ENCODE results near the gene AGMO.
"Not testable (repeated sequence)": the region's sequence is repeated elsewhere in the genome, so short reads cannot be mapped to it uniquely, and the experiment has no call there.

The AGMO gene

GRCh38 chr7:15306296-15306695 is 255.5 kb downstream of the AGMO start:
- DNase-seq, result no peak

- DNase-seq, result no peak
Observed at GRCh38 chr7:15305002-15305600, 256.7 kb downstream of the AGMO start.

- no peak for DNase-seq
Observed at GRCh38 chr7:15303357-15303756, 258.5 kb downstream of the AGMO start.

GRCh38 chr7:15300986-15301385 is 260.8 kb downstream of the AGMO start:
- DNase-seq, result not testable (repeated sequence)

GRCh38 chr7:15292138-15292537 is 269.7 kb downstream of the AGMO start:
- no peak for DNase-seq

- DNase-seq, result no peak
Observed at GRCh38 chr7:15291699-15292098, 270.1 kb downstream of the AGMO start.

GRCh38 chr7:15288741-15289140 is 273.1 kb downstream of the AGMO start:
- DNase-seq, result no peak

GRCh38 chr7:15284396-15284795 is 277.4 kb downstream of the AGMO start:
- DNase-seq, result no peak

GRCh38 chr7:15280078-15280733 is 281.6 kb downstream of the AGMO start:
- DNase-seq, result no peak

GRCh38 chr7:15279640-15280039 is 282.2 kb downstream of the AGMO start:
- DNase-seq, result no peak

GRCh38 chr7:15257689-15258088 is 304.1 kb downstream of the AGMO start:
- DNase-seq, result no peak

- DNase-seq, result no peak
Observed at GRCh38 chr7:15252181-15252580, 309.6 kb downstream of the AGMO start.

GRCh38 chr7:15248514-15248913 is 313.3 kb downstream of the AGMO start:
- no peak for DNase-seq

- DNase-seq, result no peak
Observed at GRCh38 chr7:15245831-15246230, 316.0 kb downstream of the AGMO start.

GRCh38 chr7:15239801-15240200 is 322.0 kb downstream of the AGMO start:
- no peak for DNase-seq

GRCh38 chr7:15236952-15237351 is 324.9 kb downstream of the AGMO start:
- DNase-seq, result no peak

- no peak for DNase-seq
Observed at GRCh38 chr7:15234431-15234830, 327.4 kb downstream of the AGMO start.

- no peak for DNase-seq
Observed at GRCh38 chr7:15228831-15229230, 333.0 kb downstream of the AGMO start.

GRCh38 chr7:15225981-15226380 is 335.8 kb downstream of the AGMO start:
- no peak for DNase-seq

GRCh38 chr7:15219758-15220157 is 342.1 kb downstream of the AGMO start:
- no peak for DNase-seq

GRCh38 chr7:15218261-15218660 is 343.6 kb downstream of the AGMO start:
- DNase-seq, result no peak

GRCh38 chr7:15215616-15216015 is 346.2 kb downstream of the AGMO start:
- no peak for DNase-seq

- no peak for DNase-seq
Observed at GRCh38 chr7:15214976-15215375, 346.8 kb downstream of the AGMO start.

- DNase-seq, result no peak
Observed at GRCh38 chr7:15213093-15213492, 348.7 kb downstream of the AGMO start.

- DNase-seq, result no peak
Observed at GRCh38 chr7:15209429-15209828, 352.4 kb downstream of the AGMO start.
